ENCODE measurements around the gene DENND10. TPM values are rescaled to one million over a fixed set of nuclear protein-coding genes. Genes with fewer than 3 reads are reported as not detected.
A peak's percentile ranks its signal among the peaks of the same experiment; 100 is the strongest.
"Not testable (repeated sequence)": the region's sequence is repeated elsewhere in the genome, so short reads cannot be mapped to it uniquely, and the experiment has no call there.

Gene DENND10
- polyA plus RNA-seq, 1 donor from 2014 or later = 24.7 TPM

DNA sequence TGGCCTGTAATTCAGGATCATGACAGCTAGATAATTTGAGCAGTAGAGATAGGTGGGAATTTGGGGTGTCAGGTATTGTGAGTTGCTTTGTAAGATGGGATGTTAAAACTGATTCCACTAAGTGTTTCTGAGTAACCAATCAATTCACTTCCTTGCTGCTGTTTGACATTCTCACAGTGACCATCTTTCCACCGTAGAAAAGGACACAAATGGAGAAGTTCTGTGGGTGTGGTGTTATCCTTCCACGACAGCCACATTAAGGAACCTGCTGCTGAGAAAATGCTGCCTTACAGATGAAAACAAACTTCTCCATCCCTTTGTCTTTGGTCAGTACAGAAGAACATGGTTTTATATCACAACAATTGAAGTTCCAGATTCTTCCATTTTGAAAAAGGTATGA, 3.9 kb downstream of the DENND10 start:
- not testable (repeated sequence) for H3K4me3 Mint-ChIP-seq, H3K36me3 Mint-ChIP-seq, H3K27me3 Mint-ChIP-seq, H3K4me1 Mint-ChIP-seq, H3K9me3 Mint-ChIP-seq
- peak overlapping the region in 2 of 3 donors; percentile 14 to 31 for H3K27ac Mint-ChIP-seq

DNA sequence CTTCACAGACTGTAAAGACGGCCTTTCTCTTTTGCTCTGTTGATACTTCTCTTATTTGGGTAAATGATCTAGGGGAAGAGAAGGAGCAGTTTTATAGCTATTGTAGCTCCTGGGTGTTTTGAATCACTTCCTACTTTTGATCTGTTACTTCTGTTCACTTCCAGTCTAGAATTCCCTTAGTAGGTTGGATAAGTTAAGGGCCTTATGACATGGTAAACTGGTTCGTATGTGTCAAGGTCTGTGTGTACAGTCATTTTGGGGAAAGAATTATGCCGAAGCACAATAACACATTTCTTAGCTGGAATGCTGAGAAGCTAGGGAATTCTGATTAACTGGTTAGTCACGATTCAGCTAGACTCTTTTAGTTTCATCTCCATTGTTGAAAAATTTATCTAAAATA, 8.1 kb downstream of the DENND10 start:
- H3K36me3 Mint-ChIP-seq = peaks cover 9% of the 10 kb centered on the region
- no peak overlapping the region for H3K4me3 Mint-ChIP-seq
- no peaks in the 10 kb centered on the region for H3K27me3 Mint-ChIP-seq
- no peaks in the 10 kb centered on the region for H3K4me1 Mint-ChIP-seq
- H3K9me3 Mint-ChIP-seq = no peaks in the 10 kb centered on the region
- H3K27ac Mint-ChIP-seq = no peak overlapping the region

DNA sequence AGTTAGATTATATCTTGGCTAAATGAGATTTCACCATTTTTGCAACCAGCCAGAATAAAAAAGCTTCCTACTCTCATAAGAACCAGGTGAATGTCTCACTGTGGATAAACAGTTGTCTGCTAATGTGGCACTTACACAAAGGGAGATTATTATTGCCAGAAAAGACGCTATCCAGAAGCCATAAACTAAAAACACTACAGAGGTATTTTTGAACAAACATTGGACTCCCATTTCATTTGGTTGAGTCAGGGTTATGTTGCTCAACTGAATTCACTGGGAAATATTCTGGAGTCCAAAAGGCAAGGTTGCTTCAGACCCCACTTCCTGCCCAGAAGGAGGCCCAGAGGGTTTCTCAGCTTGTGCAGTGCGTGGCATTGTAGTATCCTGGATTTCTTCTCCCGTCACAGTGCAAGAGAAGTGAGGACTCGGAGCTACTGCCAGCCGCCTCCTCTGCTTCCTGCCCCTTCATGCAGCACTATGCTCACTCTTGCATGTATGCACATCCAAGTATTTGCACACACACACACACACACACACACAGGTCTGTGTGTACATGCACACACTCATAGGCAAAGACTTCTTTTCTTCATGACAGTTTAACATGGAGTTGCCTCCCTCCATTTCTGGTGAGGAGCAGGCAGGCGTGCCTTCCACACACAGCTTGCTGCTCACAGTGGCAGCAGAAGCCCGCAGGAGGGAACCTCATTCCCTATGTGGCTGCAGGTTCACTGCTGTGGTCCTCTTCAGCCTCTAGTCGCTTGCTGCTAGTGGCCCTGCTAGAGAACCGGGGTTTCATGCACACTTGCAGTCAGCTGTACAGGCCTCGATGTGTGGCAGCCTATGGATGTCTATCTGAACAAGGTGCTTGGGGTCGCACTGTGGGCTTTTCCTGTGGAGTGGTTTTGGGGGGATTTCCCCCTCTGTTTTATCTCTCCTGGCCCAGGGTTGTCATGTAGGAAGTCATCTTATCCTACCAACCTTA, 10.1 kb downstream of the DENND10 start:
- H3K36me3 Mint-ChIP-seq = peaks cover 7% of the 10 kb centered on the region
- no peaks in the 10 kb centered on the region for H3K9me3 Mint-ChIP-seq
- H3K27ac Mint-ChIP-seq = peak overlapping the region in 1 of 3 donors; percentile 23
- H3K27me3 Mint-ChIP-seq = no peaks in the 10 kb centered on the region
- no peak overlapping the region for H3K4me3 Mint-ChIP-seq
- H3K4me1 Mint-ChIP-seq = no peaks in the 10 kb centered on the region

DNA sequence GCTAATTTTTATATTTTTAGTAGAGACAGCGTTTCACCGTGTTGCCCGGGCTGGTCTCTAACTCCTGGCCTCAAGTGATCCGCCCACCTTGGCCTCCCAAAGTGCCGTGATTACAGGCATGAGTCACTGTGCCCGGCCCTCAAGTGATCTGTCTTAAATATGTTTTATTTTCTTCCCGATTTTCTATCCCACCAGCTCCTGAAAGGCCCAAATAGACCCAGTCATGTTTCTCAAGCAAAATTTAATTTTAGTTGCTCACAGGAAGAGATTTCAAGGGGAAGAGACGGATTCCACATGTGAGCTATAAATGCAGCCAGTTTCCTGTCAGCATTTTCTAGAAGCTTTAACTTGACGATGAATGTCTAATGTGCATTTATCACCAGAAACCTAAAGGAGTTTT, 12.0 kb downstream of the DENND10 start:
- Mint-ChIP-seq H3K4me3 (no peak overlapping the region), H3K36me3 (peaks cover 8% of the 10 kb centered on the region), H3K4me1 (peaks cover 0 to 6% (median 3%) of the 10 kb centered on the region in 3 donors), H3K27ac (peak overlapping the region in 1 of 3 donors; percentile 31), H3K9me3 (no peaks in the 10 kb centered on the region), H3K27me3 (no peaks in the 10 kb centered on the region)

DNA sequence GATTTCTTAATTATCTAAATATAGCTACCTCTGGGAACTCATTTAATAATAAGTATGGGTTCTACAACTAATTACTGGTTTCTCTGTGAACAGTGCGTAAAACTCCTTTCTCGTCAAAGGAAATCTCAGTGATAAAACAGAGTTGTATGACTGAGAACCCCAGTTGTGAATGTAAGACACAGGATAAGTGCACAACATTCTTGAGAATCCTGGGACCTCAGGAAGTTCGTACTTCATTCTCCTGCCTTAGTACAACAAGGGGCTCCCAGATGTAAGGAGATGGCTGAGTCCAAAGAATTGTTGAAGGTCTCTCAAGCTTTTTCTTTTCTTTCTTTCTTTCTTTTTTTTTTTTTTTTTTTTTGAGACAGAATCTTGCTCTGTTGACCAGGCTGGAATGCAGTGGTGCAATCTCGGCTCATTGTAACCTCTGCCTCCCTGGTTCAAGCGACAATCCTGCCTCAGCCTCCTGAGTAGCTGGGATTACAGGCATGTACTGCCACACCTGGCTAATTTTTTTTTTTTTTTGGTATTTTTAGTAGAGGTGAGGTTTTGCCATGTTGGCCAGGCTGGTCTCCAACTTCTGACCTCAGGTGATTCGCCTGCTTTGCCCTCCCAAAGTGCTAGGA, 12.5 kb downstream of the DENND10 start:
- Mint-ChIP-seq H3K36me3 (peaks cover 9% of the 10 kb centered on the region), H3K9me3 (no peaks in the 10 kb centered on the region), H3K27me3 (no peaks in the 10 kb centered on the region), H3K4me3 (no peak overlapping the region), H3K27ac (peak overlapping the region in 1 of 3 donors; percentile 31), H3K4me1 (peaks cover 0 to 6% (median 3%) of the 10 kb centered on the region in 3 donors)

DNA sequence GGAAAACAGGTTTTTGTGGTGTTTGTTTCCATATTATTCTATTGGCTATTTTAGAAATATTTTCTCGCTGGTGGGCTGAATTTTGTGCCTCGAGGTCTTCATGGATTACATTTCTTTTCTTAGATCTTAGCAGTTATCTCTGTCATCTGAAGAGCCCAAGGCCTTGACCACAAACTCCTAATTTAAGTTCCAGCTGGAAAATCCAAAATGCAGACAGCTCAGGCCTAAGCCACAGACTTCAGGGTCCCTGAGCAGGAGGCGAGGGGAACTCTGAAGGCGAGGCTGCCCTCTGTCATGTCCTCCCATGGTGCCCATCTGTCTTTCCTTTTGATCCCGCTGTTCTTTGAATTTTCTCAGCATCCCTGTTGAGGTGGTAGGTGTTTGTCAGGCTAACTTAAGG, 14.3 kb downstream of the DENND10 start:
- H3K27me3 Mint-ChIP-seq = no peaks in the 10 kb centered on the region

DNA sequence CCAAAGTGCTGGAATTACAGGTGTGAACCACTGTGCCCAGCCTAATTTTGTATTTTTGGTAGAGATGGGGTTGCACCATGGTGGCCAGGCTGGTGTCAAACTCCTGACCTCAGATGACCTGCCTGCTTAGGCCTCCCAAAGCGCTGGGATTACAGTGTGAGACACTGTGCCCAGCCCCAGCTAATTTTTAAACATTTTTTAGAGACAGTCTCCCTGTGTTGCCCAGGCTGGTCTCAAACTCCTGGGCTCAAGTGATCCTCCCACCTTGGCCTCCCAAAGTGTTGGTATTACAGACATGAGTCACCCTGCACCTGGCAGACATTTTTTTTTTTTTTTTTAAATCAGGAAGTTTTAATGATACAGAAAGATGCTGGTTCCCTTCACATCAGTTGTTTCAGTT, 15.5 kb downstream of the DENND10 start:
- H3K4me1 Mint-ChIP-seq = peaks cover 0 to 6% (median 3%) of the 10 kb centered on the region in 3 donors
- H3K27me3 Mint-ChIP-seq = no peaks in the 10 kb centered on the region
- no peaks in the 10 kb centered on the region for H3K9me3 Mint-ChIP-seq
- H3K36me3 Mint-ChIP-seq = peaks cover 14% of the 10 kb centered on the region
- H3K4me3 Mint-ChIP-seq = no peak overlapping the region
- no peak overlapping the region for H3K27ac Mint-ChIP-seq

More for the DNA sequence above, 14.3 kb downstream of the DENND10 start:
- Mint-ChIP-seq H3K4me1 (peaks cover 0 to 6% (median 3%) of the 10 kb centered on the region in 3 donors), H3K27ac (no peak overlapping the region), H3K4me3 (no peak overlapping the region), H3K9me3 (no peaks in the 10 kb centered on the region), H3K36me3 (peaks cover 17% of the 10 kb centered on the region)

DNA sequence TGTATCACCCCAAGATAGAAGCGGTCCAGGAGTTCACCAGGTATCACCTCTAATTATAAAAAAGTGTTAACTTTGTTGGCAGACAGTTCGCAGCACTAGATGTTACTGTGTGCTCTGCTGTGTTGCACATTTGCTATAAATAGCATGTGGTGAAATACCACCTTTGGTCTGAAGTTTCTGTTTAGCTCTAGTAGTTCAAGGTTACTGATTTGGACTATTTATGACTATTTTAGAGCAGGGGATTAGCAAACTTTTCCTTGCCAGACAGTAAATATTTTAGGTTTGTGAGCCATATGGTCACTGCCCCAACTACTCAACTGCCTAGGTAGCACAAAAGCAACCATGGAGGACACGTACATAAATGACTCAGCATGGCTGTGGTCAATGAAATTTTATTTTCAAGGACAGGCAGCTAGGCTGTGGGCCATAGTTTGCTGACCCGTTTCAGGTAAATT, 16.5 kb downstream of the DENND10 start:
- Mint-ChIP-seq H3K4me1 (peaks cover 0 to 6% (median 3%) of the 10 kb centered on the region in 3 donors), H3K27me3 (no peaks in the 10 kb centered on the region), H3K27ac (no peak overlapping the region), H3K36me3 (peaks cover 14% of the 10 kb centered on the region), H3K9me3 (no peaks in the 10 kb centered on the region), H3K4me3 (peak overlapping the region in 1 of 4 donors; percentile 58)

DNA sequence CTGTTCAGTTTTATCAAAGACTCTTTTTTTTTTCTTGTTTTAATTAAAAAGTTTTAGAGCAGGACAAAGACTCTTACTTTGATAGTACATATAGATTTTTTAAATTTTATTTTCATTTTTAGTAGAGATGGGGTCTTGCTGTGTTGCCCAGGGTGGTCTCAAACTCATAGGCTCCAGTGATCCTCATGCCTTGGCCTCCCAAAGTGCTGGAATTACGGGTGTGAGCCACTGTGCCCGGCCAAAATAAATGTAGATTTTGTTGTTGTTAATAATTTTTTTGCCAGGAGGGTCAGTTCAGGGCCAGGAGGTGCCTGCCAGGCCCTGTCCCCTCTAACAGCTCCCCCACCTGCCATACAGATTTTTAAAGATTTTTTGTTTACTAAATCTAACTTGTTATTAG, 17.0 kb downstream of the DENND10 start:
- Mint-ChIP-seq H3K27ac (no peak overlapping the region), H3K4me1 (peaks cover 0 to 6% (median 3%) of the 10 kb centered on the region in 3 donors), H3K27me3 (no peaks in the 10 kb centered on the region), H3K9me3 (peaks cover 0 to 1% (median 0%) of the 10 kb centered on the region in 3 donors), H3K36me3 (peaks cover 16% of the 10 kb centered on the region), H3K4me3 (no peak overlapping the region)

DNA sequence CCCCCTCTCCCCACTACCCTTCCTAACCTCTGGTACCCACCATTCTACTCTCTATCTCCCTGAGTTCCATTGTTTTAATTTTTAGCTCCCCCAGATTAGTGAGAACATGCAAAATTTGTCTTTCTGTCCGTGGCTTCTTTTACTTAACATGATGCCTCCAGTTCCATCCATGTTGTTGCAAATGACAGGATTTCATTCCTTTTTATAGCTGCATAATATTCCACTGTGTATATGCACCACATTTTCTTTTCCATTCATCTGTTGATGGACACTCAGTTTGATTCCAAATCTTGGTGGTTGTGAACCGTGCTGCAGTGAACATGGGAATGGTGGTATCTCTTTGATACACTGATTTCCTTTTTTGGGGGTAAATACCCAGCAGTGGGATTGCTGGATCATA, 22.0 kb downstream of the DENND10 start:
- peaks cover 0 to 2% (median 0%) of the 10 kb centered on the region in 3 donors for H3K9me3 Mint-ChIP-seq
- H3K4me3 Mint-ChIP-seq = no peak overlapping the region
- H3K36me3 Mint-ChIP-seq = peaks cover 19% of the 10 kb centered on the region
- H3K27me3 Mint-ChIP-seq = no peaks in the 10 kb centered on the region
- peaks cover 0 to 12% (median 4%) of the 10 kb centered on the region in 3 donors for H3K4me1 Mint-ChIP-seq
- no peak overlapping the region for H3K27ac Mint-ChIP-seq

DNA sequence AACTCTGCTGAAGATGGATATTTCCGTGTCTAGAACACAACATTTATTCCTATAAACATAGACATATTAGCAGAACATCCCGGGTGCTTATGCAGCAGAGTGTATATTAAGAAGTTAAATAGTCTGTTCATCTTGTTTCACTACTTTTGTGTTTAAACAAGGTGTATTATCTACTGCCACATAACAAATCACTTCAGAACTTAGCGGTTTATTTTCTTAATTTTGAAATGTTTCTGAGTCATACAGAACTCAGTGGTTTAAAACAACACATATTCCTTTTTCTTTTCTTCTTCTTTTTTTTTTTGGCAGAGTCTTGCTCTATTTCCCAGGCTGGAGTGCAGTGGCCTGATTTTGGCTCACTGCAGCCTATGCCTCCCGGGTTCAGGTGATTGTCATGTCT, 25.8 kb downstream of the DENND10 start:
- H3K36me3 Mint-ChIP-seq = peaks cover 10% of the 10 kb centered on the region
- H3K9me3 Mint-ChIP-seq = peaks cover 0 to 2% (median 0%) of the 10 kb centered on the region in 3 donors
- H3K27me3 Mint-ChIP-seq = no peaks in the 10 kb centered on the region
- peaks cover 6 to 20% (median 16%) of the 10 kb centered on the region in 3 donors for H3K4me1 Mint-ChIP-seq
- H3K4me3 Mint-ChIP-seq = no peak overlapping the region
- peak overlapping the region in 1 of 3 donors; percentile 27 for H3K27ac Mint-ChIP-seq

DNA sequence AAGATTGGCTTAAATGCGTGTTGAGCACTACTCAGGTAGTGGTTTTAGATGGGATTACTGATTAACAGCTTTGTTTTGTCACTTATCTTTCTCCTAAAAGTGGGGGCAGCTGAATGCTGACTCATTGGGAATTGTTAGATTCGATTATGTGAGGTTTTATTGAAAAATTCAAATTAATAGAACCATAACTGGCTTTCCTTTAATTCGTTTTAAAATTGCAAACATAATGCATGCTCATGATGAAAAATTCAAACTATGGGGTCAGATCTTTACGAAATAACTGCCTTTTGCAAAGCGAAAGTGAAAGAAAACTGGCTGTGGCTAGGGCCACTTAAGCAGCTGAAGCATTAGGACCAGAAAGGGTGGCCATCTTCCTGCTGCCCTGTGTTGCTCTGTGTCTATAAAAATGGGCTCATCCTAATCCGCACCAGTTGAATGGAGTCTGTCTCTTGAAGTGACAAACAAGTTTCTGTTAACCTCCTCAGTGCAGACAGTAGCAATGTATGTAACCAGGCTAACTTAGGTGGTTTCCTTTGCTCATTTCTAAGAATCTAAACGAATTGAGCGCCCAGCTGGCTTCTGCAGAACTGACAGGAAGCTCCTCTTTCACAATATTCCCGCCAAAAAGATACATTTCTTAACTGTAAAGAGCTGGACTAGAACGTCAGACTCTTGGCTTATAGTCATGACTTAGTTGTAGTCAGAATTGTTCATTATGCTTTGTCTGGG, 27.8 kb downstream of the DENND10 start:
- Mint-ChIP-seq H3K4me1 (peaks cover 7 to 20% (median 19%) of the 10 kb centered on the region in 3 donors), H3K36me3 (peaks cover 4% of the 10 kb centered on the region), H3K27ac (peak overlapping the region; percentile 72 to 89 (median 78)), H3K4me3 (peak overlapping the region; percentile 79 to 94 (median 84)), H3K27me3 (no peaks in the 10 kb centered on the region), H3K9me3 (no peaks in the 10 kb centered on the region)

DNA sequence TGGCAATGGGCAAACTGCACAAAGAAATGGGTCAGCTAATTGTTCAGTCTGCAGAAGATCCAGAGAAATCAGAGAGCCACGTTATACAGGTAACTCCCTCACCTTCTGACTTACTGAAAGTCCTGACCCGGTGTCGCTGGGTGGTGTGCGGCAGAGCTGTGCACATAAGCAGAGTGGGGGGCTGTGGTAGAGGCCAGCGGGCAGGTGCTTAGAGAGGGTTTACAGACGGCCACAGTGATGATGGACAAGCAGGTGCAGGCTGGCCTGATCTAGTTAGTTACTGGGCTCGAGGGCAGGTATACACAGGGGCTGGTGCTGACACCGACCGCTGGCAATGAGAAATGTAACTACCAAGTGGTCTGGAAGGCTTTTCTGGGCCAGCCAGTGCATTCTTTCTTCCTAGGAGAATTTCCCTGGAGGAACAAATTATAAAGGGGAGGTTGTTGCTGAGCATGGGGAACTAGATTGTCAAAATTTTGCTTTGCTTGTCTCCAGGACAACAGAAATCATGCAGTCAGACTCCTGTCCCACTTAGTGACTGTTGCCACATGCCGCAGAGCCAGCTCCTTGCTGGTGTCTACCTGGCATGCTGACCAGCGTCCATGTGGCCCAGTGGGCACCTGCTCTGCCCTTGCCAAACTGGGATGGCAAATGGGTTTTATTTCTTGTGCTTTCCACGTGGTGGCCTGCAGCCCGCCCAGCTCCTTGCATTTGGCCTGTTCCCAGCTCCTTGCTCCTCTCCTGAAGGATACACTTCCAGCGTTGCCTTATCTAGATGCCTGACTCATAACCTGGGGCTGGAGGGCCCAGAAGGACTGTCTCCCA, 28.8 kb downstream of the DENND10 start:
- peak overlapping the region in 3 of 4 donors; percentile 51 to 85 (median 84) for H3K4me3 Mint-ChIP-seq
- peaks cover 4% of the 10 kb centered on the region for H3K36me3 Mint-ChIP-seq
- H3K9me3 Mint-ChIP-seq = no peaks in the 10 kb centered on the region
- H3K27ac Mint-ChIP-seq = peak overlapping the region in 2 of 3 donors; percentile 32 to 78
- H3K27me3 Mint-ChIP-seq = no peaks in the 10 kb centered on the region
- H3K4me1 Mint-ChIP-seq = peaks cover 8 to 20% (median 19%) of the 10 kb centered on the region in 3 donors

DNA sequence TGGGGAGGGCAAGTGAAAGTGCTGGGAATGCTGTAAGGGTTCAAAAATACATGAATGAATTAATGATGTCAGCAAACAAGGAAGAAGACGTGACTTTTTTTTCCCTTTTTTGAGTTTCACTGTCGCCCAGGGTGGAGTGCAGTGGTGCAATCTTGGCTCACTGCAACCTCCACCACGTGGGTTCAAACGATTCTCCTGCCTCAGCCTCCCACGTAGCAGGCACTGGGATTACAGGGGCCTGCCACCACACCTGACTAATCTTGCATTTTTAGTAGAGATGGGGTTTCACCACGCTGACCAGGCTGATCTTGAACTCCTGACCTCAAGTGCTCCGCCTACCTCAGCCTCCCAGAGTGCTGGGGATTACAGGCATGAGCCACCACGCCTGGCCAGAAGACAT, 30.0 kb downstream of the DENND10 start:
- peaks cover 4% of the 10 kb centered on the region for H3K36me3 Mint-ChIP-seq
- peak overlapping the region in 1 of 3 donors; percentile 32 for H3K27ac Mint-ChIP-seq
- no peak overlapping the region for H3K4me3 Mint-ChIP-seq
- no peaks in the 10 kb centered on the region for H3K9me3 Mint-ChIP-seq
- peaks cover 8 to 20% (median 19%) of the 10 kb centered on the region in 3 donors for H3K4me1 Mint-ChIP-seq
- no peaks in the 10 kb centered on the region for H3K27me3 Mint-ChIP-seq
